Measurements from ENCODE around the gene GPR68. TPM values are rescaled to one million over a fixed set of nuclear protein-coding genes. Genes with fewer than 3 reads are reported as not detected.
"Not testable (repeated sequence)": the region's sequence is repeated elsewhere in the genome, so short reads cannot be mapped to it uniquely, and the experiment has no call there.

Gene GPR68
- total RNA-seq, 6 experiments from 2014 or later = 0.17 to 0.27 (median 0.19) TPM; not detected in 3

- 90% methylated on average over 3 of the region's 9 CpGs for WGBS (ENCODE audit: insufficient coverage, low coverage, low lambda C conversion rate, missing lambda C conversion rate)
- H3K27me3 ChIP-seq = no peaks in the 10 kb centered on the region
- no peak overlapping the region for H3K27ac ChIP-seq
- intact Hi-C loops (cut with DNase I) = no loop called here
- no peak for ATAC-seq
- peak in 1 of 3 donors; percentile 31 for DNase-seq
- H3K4me3 ChIP-seq = no peak overlapping the region
- no peaks in the 10 kb centered on the region for H3K4me1 ChIP-seq
- no peaks in the 10 kb centered on the region for H3K9me3 ChIP-seq
- peaks cover 0 to 72% (median 14%) of the 10 kb centered on the region in 4 donors for H3K36me3 ChIP-seq
- no peak for TF ChIP-seq POLR2A (IDR thresholded peaks at IDR 0.05)
- TF ChIP-seq, protein P1, sequence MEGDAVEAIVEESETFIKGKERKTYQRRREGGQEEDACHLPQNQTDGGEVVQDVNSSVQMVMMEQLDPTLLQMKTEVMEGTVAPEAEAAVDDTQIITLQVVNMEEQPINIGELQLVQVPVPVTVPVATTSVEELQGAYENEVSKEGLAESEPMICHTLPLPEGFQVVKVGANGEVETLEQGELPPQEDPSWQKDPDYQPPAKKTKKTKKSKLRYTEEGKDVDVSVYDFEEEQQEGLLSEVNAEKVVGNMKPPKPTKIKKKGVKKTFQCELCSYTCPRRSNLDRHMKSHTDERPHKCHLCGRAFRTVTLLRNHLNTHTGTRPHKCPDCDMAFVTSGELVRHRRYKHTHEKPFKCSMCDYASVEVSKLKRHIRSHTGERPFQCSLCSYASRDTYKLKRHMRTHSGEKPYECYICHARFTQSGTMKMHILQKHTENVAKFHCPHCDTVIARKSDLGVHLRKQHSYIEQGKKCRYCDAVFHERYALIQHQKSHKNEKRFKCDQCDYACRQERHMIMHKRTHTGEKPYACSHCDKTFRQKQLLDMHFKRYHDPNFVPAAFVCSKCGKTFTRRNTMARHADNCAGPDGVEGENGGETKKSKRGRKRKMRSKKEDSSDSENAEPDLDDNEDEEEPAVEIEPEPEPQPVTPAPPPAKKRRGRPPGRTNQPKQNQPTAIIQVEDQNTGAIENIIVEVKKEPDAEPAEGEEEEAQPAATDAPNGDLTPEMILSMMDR (IDR thresholded peaks at IDR 0.05) = no peak
Observed at GRCh38 chr14:91190853-91191252, 53.7 kb downstream of the GPR68 start.

- Histone ChIP-seq H3K9me3 (no peaks in the 10 kb centered on the region), H3K27me3 (no peaks in the 10 kb centered on the region), H3K4me1 (no peaks in the 10 kb centered on the region), H3K27ac (no peak overlapping the region), H3K4me3 (no peak overlapping the region), H3K36me3 (peaks cover 0 to 86% (median 19%) of the 10 kb centered on the region in 4 donors)
- 93% methylated on average over 10 of the region's 13 CpGs for WGBS (ENCODE audit: insufficient coverage, low coverage, low lambda C conversion rate, missing lambda C conversion rate)
- intact Hi-C loops (cut with DNase I) = no loop called here
- peak in 1 of 3 donors; percentile 37 for DNase-seq
- TF ChIP-seq POLR2A (IDR thresholded peaks at IDR 0.05) = no peak
- TF ChIP-seq, protein P1 (IDR thresholded peaks at IDR 0.05) = no peak
- ATAC-seq = peak in 1 of 4 donors; percentile 18
Observed at GRCh38 chr14:91187271-91187670, 57.2 kb downstream of the GPR68 start.

GRCh38 chr14:91186515-91187066, 57.9 kb downstream of the GPR68 start:
- TF ChIP-seq, protein P1 (IDR thresholded peaks at IDR 0.05) = no peak
- TF ChIP-seq POLR2A (IDR thresholded peaks at IDR 0.05) = no peak
- no peak overlapping the region for H3K27ac ChIP-seq
- no peaks in the 10 kb centered on the region for H3K9me3 ChIP-seq
- H3K36me3 ChIP-seq = peaks cover 0 to 88% (median 21%) of the 10 kb centered on the region in 4 donors
- H3K4me3 ChIP-seq = no peak overlapping the region
- no peaks in the 10 kb centered on the region for H3K27me3 ChIP-seq
- ATAC-seq (no peak), DNase-seq (no peak)
- 88% methylated on average over 3 of the region's 4 CpGs for WGBS (ENCODE audit: insufficient coverage, low coverage, low lambda C conversion rate, missing lambda C conversion rate)
- intact Hi-C loops (cut with DNase I) = no loop called here
- no peaks in the 10 kb centered on the region for H3K4me1 ChIP-seq

GRCh38 chr14:91185721-91186120, 58.8 kb downstream of the GPR68 start:
- Histone ChIP-seq H3K4me3 (no peak overlapping the region), H3K36me3 (peaks cover 0 to 88% (median 21%) of the 10 kb centered on the region in 4 donors), H3K9me3 (no peaks in the 10 kb centered on the region), H3K27ac (no peak overlapping the region), H3K4me1 (no peaks in the 10 kb centered on the region), H3K27me3 (no peaks in the 10 kb centered on the region)
- intact Hi-C loops (cut with DNase I) = no loop called here
- TF ChIP-seq, protein P1 (IDR thresholded peaks at IDR 0.05) = no peak
- TF ChIP-seq POLR2A (IDR thresholded peaks at IDR 0.05) = no peak
- no peak for DNase-seq
- ATAC-seq = no peak
- 100% methylated on average over 1 of the region's 1 CpG for WGBS (ENCODE audit: insufficient coverage, low coverage, low lambda C conversion rate, missing lambda C conversion rate)

DNA sequence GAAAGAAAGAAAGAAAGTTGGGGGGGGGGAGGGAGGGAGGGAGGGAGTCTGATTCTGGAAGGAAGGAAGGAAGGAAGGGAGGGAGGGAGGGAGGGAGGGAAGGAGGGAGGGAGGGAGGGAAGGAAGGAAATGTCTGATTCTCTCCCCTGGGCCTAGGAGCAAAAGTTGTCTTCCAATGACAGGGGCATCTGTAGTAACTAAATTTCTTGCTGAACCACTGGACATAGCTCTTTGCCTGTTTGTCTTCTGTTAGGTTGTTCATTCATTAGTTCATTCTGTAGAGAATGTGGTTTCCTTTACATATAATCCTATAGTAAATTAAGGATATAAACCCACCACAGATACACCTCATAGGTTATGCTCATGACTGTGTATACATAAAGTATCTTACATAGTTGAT, 59.9 kb downstream of the GPR68 start:
- Histone ChIP-seq H3K4me3 (no peak overlapping the region), H3K27ac (no peak overlapping the region), H3K27me3 (no peaks in the 10 kb centered on the region), H3K9me3 (no peaks in the 10 kb centered on the region), H3K4me1 (no peaks in the 10 kb centered on the region), H3K36me3 (peaks cover 0 to 80% (median 22%) of the 10 kb centered on the region in 4 donors)
- no peak for DNase-seq
- ATAC-seq = no peak
- TF ChIP-seq POLR2A (IDR thresholded peaks at IDR 0.05) = no peak
- TF ChIP-seq, protein P1 (IDR thresholded peaks at IDR 0.05) = no peak
- intact Hi-C loops (cut with DNase I) = no loop called here

DNA sequence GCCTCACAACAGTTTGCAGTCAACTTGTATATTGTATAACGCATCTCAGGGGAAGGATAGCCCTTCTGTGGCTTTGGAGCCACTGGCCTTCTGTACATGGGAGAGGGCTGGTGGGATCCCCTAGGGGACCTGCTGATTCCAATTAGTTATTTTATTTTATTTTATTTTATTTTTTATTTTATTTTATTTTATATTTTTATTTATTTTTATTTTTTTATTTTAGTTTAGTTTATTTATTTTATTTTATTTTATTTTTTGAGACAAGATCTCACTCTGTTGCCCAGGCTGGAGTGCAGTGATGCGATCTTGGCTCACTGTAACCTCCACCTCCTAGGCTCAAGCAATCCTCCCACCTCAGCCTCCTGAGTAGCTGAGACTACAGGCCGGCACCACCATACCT, 61.8 kb downstream of the GPR68 start:
- 100% methylated on average over 2 of the region's 3 CpGs for WGBS (ENCODE audit: insufficient coverage, low coverage, low lambda C conversion rate, missing lambda C conversion rate)
- intact Hi-C loops (cut with DNase I); H3K9me3 ChIP-seq; DNase-seq; H3K27me3 ChIP-seq; ATAC-seq; H3K4me3 ChIP-seq; H3K4me1 ChIP-seq; H3K27ac ChIP-seq: not testable (repeated sequence)
- H3K36me3 ChIP-seq = peaks cover 0 to 77% (median 22%) of the 10 kb centered on the region in 4 donors
